Thymus (tissue), 11 donors: ENCODE measurements around the gene MCCC2. TPM values are rescaled to one million over a fixed set of nuclear protein-coding genes. Genes with fewer than 3 reads are reported as not detected.
"Not testable (repeated sequence)": the region's sequence is repeated elsewhere in the genome, so short reads cannot be mapped to it uniquely, and the experiment has no call there.

ENCODE experiments used
- DNase-seq, 9 donors: peaks; one replicate each; pipeline ENCODE4 v3.0.0-alpha.2; 2013; ENCODE audit warnings: low spot score in 9 of 9, low read depth in 6 of 9, missing footprints in 1 of 9
- H3K27ac ChIP-seq, 2 donors: one replicate each; pipeline ENCODE4 v1.5.1; 2013; ENCODE audit warnings: control low read depth in 1 of 2, low read depth in 1 of 2, low read length in 1 of 2, mild to moderate bottlenecking in 1 of 2, moderate library complexity in 1 of 2
- H3K27me3 ChIP-seq, 2 donors: one replicate each; pipeline ENCODE4 v1.5.1; 2013; ENCODE audit warnings: low read length in 1 of 2; ENCODE audit not compliant: control insufficient read depth in 2 of 2, insufficient read depth in 1 of 2
- H3K36me3 ChIP-seq, 2 donors: one replicate each; pipeline ENCODE4 v1.5.1; 2013; ENCODE audit warnings: low read length in 1 of 2, mild to moderate bottlenecking in 1 of 2, moderate library complexity in 1 of 2; ENCODE audit not compliant: control insufficient read depth in 2 of 2, insufficient read depth in 2 of 2
- H3K4me1 ChIP-seq, 2 donors: one replicate each; pipeline ENCODE4 v1.5.1; 2013; ENCODE audit warnings: low read length in 2 of 2; ENCODE audit not compliant: control insufficient read depth in 2 of 2, insufficient read depth in 2 of 2
- H3K4me3 ChIP-seq, 2 donors: one replicate each; pipeline ENCODE4 v1.5.1; 2013; ENCODE audit warnings: low read length in 2 of 2, control low read depth in 1 of 2, mild to moderate bottlenecking in 1 of 2
- H3K9me3 ChIP-seq, 2 donors: one replicate each; pipeline ENCODE4 v1.5.1; 2013; ENCODE audit warnings: low read length in 1 of 2, mild to moderate bottlenecking in 1 of 2; ENCODE audit not compliant: control insufficient read depth in 2 of 2, insufficient read depth in 1 of 2
- WGBS: extraction: QIAGEN DNeasy Blood & Tissue Kit; methylation state at CpG from one replicate; pipeline ENCODE4 v1.1.7; 2013; 5-methylcytosine and 5-hydroxymethylcytosine counted together
- polyA plus RNA-seq: library from polyadenylated mRNA; stranded (reverse); fragments of 200-250 nt; gene quantifications from one replicate; pipeline ENCODE4 v1.2.3, GENCODE V29; 2013
- total RNA-seq: library from RNA; stranded (reverse); fragments of 120-200 nt; gene quantifications from one replicate; pipeline ENCODE4 v1.2.4, GENCODE V29; 2013
- donor health status: healthy.

MCCC2 gene
- total and polyA plus RNA-seq, 2 donors, result 20.2 to 23.5 TPM

DNA sequence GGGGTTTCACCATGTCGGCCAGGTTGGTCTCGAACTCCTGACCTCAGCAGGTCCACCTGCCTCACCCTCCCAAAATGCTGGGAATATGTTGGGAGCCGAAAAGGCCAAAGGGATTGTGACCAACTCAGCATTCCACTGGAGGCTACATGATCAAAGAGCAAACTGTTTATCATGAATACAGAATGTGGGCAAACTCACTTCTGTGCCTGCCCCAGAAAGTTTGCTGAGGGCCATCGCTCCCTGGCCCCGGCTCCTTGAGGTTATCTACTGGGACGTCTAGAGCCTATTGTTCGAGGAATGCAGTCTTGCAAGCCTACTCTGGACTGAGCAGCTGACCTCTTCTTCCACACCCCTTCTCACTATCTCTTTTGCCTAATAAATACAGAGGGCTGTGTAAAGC lies 15.3 kb upstream of the MCCC2 start:
- WGBS, result 98% methylated on average over 7 of the region's 7 CpGs
- H3K36me3 ChIP-seq, H3K4me1 ChIP-seq, H3K9me3 ChIP-seq, H3K27me3 ChIP-seq, DNase-seq, H3K4me3 ChIP-seq, H3K27ac ChIP-seq: not testable (repeated sequence)

- Histone ChIP-seq H3K9me3 (no peaks in the 10 kb centered on the region), H3K4me3 (no peak overlapping the region), H3K4me1 (no peaks in the 10 kb centered on the region), H3K27ac (no peak overlapping the region), H3K36me3 (peaks cover 4% of the 10 kb centered on the region in 2 donors), H3K27me3 (no peaks in the 10 kb centered on the region)
- no peak for DNase-seq
- 92% methylated on average over 7 of the region's 7 CpGs for WGBS
Measured at GRCh38 chr5:71573591-71573990, 13.5 kb upstream of the MCCC2 start.

- not testable (repeated sequence) for H3K4me3 ChIP-seq, DNase-seq, H3K4me1 ChIP-seq, H3K27ac ChIP-seq, H3K27me3 ChIP-seq, H3K9me3 ChIP-seq, H3K36me3 ChIP-seq
- 97% methylated on average over 4 of the region's 4 CpGs for WGBS
Measured at GRCh38 chr5:71575588-71575987, 11.6 kb upstream of the MCCC2 start.

GRCh38 chr5:71576241-71576640 lies 10.9 kb upstream of the MCCC2 start:
- no peaks in the 10 kb centered on the region for H3K9me3 ChIP-seq
- DNase-seq, result no peak
- no peaks in the 10 kb centered on the region for H3K27me3 ChIP-seq
- H3K4me1 ChIP-seq, result no peaks in the 10 kb centered on the region
- WGBS, result 100% methylated on average over 3 of the region's 3 CpGs
- peaks cover 0 to 4% of the 10 kb centered on the region in 2 donors for H3K36me3 ChIP-seq
- H3K4me3 ChIP-seq, result no peak overlapping the region
- no peak overlapping the region for H3K27ac ChIP-seq

DNA sequence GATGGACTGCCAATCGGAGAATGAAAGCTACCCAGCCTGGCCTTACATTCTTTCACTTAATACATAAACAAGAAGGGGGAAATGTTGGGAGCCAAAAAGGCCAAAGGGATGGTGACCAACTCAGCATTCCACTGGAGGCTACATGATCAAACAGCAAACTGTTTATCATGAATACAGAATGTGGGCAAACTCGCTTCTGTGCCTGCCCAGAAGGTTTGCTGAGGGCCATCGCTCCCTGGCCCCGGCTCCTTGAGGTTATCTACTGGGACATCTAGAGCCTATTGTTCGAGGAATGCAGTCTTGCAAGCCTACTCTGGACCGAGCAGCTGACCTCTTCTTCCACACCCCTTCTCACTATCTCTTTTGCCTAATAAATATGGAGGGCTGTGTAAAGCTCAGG lies 9.3 kb upstream of the MCCC2 start:
- not testable (repeated sequence) for H3K36me3 ChIP-seq, H3K4me3 ChIP-seq, H3K27me3 ChIP-seq, H3K4me1 ChIP-seq, DNase-seq, H3K9me3 ChIP-seq, H3K27ac ChIP-seq
- WGBS, result 98% methylated on average over 6 of the region's 6 CpGs

GRCh38 chr5:71582945-71583584 lies 4.1 kb upstream of the MCCC2 start:
- Histone ChIP-seq H3K4me3 (no peak overlapping the region), H3K27ac (no peak overlapping the region), H3K27me3 (no peaks in the 10 kb centered on the region), H3K9me3 (no peaks in the 10 kb centered on the region), H3K4me1 (peaks cover 3 to 8% of the 10 kb centered on the region in 2 donors), H3K36me3 (peaks cover 0 to 4% of the 10 kb centered on the region in 2 donors)
- no peak for DNase-seq
- WGBS, result 96% methylated on average over 4 of the region's 4 CpGs

- DNase-seq, result no peak
- WGBS, result 88% methylated on average over 22 of the region's 22 CpGs
- peaks cover 6 to 8% of the 10 kb centered on the region in 2 donors for H3K4me1 ChIP-seq
- peak overlapping the region; percentile 73 to 90 for H3K4me3 ChIP-seq
- no peaks in the 10 kb centered on the region for H3K36me3 ChIP-seq
- no peaks in the 10 kb centered on the region for H3K27me3 ChIP-seq
- peak overlapping the region; percentile 46 to 84 for H3K27ac ChIP-seq
- H3K9me3 ChIP-seq, result no peaks in the 10 kb centered on the region
Measured at GRCh38 chr5:71586052-71586940, 844 bp upstream of the MCCC2 start.

GRCh38 chr5:71587766-71588532 lies 809 bp downstream of the MCCC2 start:
- Histone ChIP-seq H3K27ac (peak overlapping the region; percentile 36 to 84), H3K4me3 (peak overlapping the region; percentile 73 to 90), H3K9me3 (no peaks in the 10 kb centered on the region), H3K27me3 (no peaks in the 10 kb centered on the region), H3K36me3 (no peaks in the 10 kb centered on the region), H3K4me1 (peaks cover 6 to 8% of the 10 kb centered on the region in 2 donors)
- 76% methylated on average over 19 of the region's 19 CpGs for WGBS
- no peak for DNase-seq

DNA sequence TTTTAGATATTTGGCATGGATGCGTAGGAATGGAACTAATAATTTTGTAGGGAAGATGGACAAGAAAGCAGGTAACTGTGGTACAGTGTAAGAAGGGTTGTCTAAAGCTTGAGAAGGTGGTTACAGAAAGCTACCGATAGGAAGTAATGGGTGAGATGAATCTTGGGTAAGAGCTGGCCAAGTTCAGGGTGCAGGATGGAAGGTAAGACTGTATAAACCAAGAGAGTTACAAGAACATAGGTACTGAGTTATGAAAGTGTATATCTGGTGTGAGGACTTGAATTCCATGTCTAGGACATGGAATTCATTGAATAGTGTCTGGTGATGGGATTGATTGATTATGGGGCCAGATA lies 1.4 kb downstream of the MCCC2 start:
- Histone ChIP-seq H3K36me3 (no peaks in the 10 kb centered on the region), H3K4me1 (peaks cover 6 to 8% of the 10 kb centered on the region in 2 donors), H3K27ac (no peak overlapping the region), H3K27me3 (no peaks in the 10 kb centered on the region), H3K4me3 (no peak overlapping the region), H3K9me3 (no peaks in the 10 kb centered on the region)
- 97% methylated on average over 2 of the region's 2 CpGs for WGBS
- no peak for DNase-seq
